H1 (cell line): Measurements from ENCODE around the gene QRICH1. TPM values are rescaled to one million over a fixed set of nuclear protein-coding genes. Genes with fewer than 3 reads are reported as not detected.

ENCODE experiments used
- CBX5 ChIP-seq: fragments of 300-800, 300-1000 bp; sonication (generic); IDR thresholded peaks from 2 replicates; pipeline ENCODE4 v1.7.1; 2016; ENCODE audit warnings: antibody characterized with exemption, low read length, low read depth
- CBX8 ChIP-seq: fragments of 300-800, 300-1000 bp; sonication (generic); IDR thresholded peaks from 2 replicates; pipeline ENCODE4 v1.7.1; 2016; ENCODE audit warnings: low read depth, low read length, borderline replicate concordance
- CEBPB ChIP-seq: IDR thresholded peaks from 2 replicates; pipeline ENCODE4 v1.6.1; 2012; ENCODE audit warnings: low read depth, low read length
- CHD2 ChIP-seq: IDR thresholded peaks from 2 replicates; pipeline ENCODE4 v1.6.1; 2012; ENCODE audit warnings: low read length, improper control_type of control experiment
- CTBP2 ChIP-seq: IDR thresholded peaks from 2 replicates; pipeline ENCODE4 v1.7.0; 2011; ENCODE audit warnings: borderline replicate concordance, mild to moderate bottlenecking, moderate library complexity, mixed read lengths, low read length; ENCODE audit not compliant: insufficient read depth, insufficient read length
- EZH2 ChIP-seq: fragments of 200-600 bp; sonication (generic); IDR thresholded peaks from 2 replicates; pipeline ENCODE4 v1.7.1; 2012; ENCODE audit warnings: low read depth, mild to moderate bottlenecking, moderate library complexity, low read length, inconsistent platforms; ENCODE audit not compliant: severe bottlenecking
- GABPA ChIP-seq: IDR thresholded peaks from 2 replicates; pipeline ENCODE4 v1.6.1; 2011; ENCODE audit warnings: mild to moderate bottlenecking, low read length, moderate library complexity, borderline replicate concordance; ENCODE audit not compliant: insufficient read depth
- GTF2F1 ChIP-seq: IDR thresholded peaks from 2 replicates; pipeline ENCODE4 v1.6.1; 2012; ENCODE audit warnings: low read depth, low read length, improper control_type of control experiment, borderline replicate concordance
- KDM1A ChIP-seq: fragments of 200-600, 300-600 bp; sonication (generic); IDR thresholded peaks from 2 replicates; pipeline ENCODE4 v1.7.1; 2016; ENCODE audit warnings: mild to moderate bottlenecking, low read length, borderline replicate concordance
- KDM4A ChIP-seq: IDR thresholded peaks from one replicate; pipeline ENCODE4 v1.7.1; 2012; ENCODE audit warnings: low read depth, mild to moderate bottlenecking, moderate library complexity, low read length, inconsistent platforms; ENCODE audit not compliant: severe bottlenecking
- MAFK ChIP-seq: IDR thresholded peaks from 2 replicates; pipeline ENCODE4 v1.6.1; 2012; ENCODE audit warnings: low read depth, mild to moderate bottlenecking, improper control_type of control experiment, low read length
- NANOG ChIP-seq: IDR thresholded peaks from 2 replicates; pipeline ENCODE4 v1.6.1; 2011; ENCODE audit warnings: low read length, low read depth, mild to moderate bottlenecking, inconsistent platforms; ENCODE audit not compliant: insufficient read depth, poor library complexity, severe bottlenecking
- NRF1 ChIP-seq: IDR thresholded peaks from 2 replicates; pipeline ENCODE4 v1.6.1; 2011; ENCODE audit warnings: mild to moderate bottlenecking, low read depth, low read length, improper control_type of control experiment
- POLR2A ChIP-seq, 2 experiments: IDR thresholded peaks; 1 replicate in 1 of 2; 2 replicates in 1 of 2; pipeline ENCODE4 v1.6.1; 2011; ENCODE audit warnings: low read depth in 2 of 2, low read length in 2 of 2, mild to moderate bottlenecking in 2 of 2; ENCODE audit errors: control extremely low read depth in 1 of 2
- RNF2 ChIP-seq: fragments of 200-900, 300-1000 bp; sonication (generic); IDR thresholded peaks from 2 replicates; pipeline ENCODE4 v1.7.1; 2016; ENCODE audit warnings: borderline replicate concordance, low read depth, mild to moderate bottlenecking, antibody characterized with exemption, low read length; ENCODE audit not compliant: poor library complexity, severe bottlenecking; ENCODE audit errors: missing control alignments
- SIN3A ChIP-seq, 2 experiments: IDR thresholded peaks in 1 of 2; conservative IDR thresholded peaks in 1 of 2; 2 replicates each; pipeline ENCODE4 v1.6.1; 2011 to 2012; ENCODE audit warnings: low read length in 2 of 2, improper control_type of control experiment in 1 of 2, low read depth in 1 of 2, mild to moderate bottlenecking in 1 of 2
- SIRT6 ChIP-seq: IDR thresholded peaks from one replicate; pipeline ENCODE4 v1.7.1; 2012; ENCODE audit warnings: low read length, inconsistent platforms
- SIX5 ChIP-seq: IDR thresholded peaks from 2 replicates; pipeline ENCODE4 v1.6.1; 2011; ENCODE audit warnings: mild to moderate bottlenecking, low read depth, low read length
- SP1 ChIP-seq: IDR thresholded peaks from 2 replicates; pipeline ENCODE4 v1.6.1; 2011; ENCODE audit warnings: low read depth, low read length
- TBP ChIP-seq: IDR thresholded peaks from 2 replicates; pipeline ENCODE4 v1.6.1; 2011; ENCODE audit warnings: low read depth, low read length, improper control_type of control experiment
- TCF12 ChIP-seq: IDR thresholded peaks from 2 replicates; pipeline ENCODE4 v1.6.1; 2011; ENCODE audit warnings: low read depth, mild to moderate bottlenecking, low read length
- YY1 ChIP-seq: IDR thresholded peaks from 2 replicates; pipeline ENCODE4 v1.6.1; 2011; ENCODE audit warnings: low read depth, mild to moderate bottlenecking, low read length
- ZNF274 ChIP-seq: IDR thresholded peaks from 2 replicates; pipeline ENCODE4 v1.7.0; 2012; ENCODE audit warnings: low read length, borderline replicate concordance; ENCODE audit errors: extremely low read depth
- polyA plus RNA-seq, 7 experiments: library from polyadenylated mRNA; depleted of rRNA in 3 of 7; stranded (reverse) in 5 of 7; unstranded in 2 of 7; fragments of >200 nt in 5 of 7; fragments of 200-250 nt in 2 of 7; gene quantifications; 1 replicate in 5 of 7; 2 replicates in 1 of 7; 4 replicates in 1 of 7; pipeline versions ENCODE4 v1.2.1 to v1.2.3, GENCODE V29; 2011 to 2013; ENCODE audit warnings: missing spikeins in 2 of 7, mixed read lengths in 2 of 7
- total RNA-seq: library from RNA; stranded (reverse); fragmentation: NEBNext Ultra II Directional; extraction: Animal tissue kit (Norgen Biotek cat#: 25700); gene quantifications from 2 replicates; pipeline ENCODE4 v1.2.1, GENCODE V29; 2021
- TF ChIP-seq, protein P1 (sequence below): IDR thresholded peaks from 2 replicates; pipeline ENCODE4 v1.6.1; 2011; ENCODE audit warnings: low read depth, mild to moderate bottlenecking, low read length; ENCODE audit not compliant: insufficient read depth

The QRICH1 gene
- total and polyA plus RNA-seq, 2 of the 8 experiments (the other 6 are each of a cell fraction or from before 2014, with no cell fraction given): 128 to 142 TPM

DNA sequence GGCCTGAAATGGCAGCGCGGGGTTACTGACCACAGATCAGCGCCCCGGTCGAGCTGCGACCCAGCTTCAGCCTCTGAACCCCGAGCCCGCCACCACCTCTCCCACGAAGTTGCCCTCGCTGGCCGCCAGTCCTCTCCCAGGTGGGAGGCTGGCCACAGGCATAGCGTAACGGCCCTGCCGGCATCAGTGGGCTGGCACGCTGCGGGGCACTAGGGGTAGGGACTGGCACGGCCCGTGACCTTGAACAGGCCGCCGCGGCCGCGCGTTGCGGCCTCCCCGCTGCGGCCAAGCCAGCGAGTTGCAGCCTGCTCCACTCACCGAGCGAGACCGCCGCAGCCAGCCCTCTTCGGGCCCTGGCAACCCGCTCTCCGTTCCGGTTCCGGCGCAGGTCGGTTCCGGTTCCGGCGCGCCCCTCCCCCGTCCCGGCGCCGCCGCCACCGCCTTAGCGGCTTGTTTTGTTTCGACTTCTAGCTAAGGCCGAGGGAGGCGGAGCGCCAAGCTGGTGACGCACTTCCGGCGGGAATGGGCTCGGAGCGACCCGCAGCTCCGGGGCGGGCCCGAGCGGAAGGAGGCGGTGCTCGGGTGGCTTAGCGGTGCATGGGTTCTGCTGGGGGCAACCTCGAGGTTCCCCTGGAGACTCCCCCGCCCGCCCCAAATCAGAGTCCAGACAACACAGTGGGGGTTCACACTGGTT, 26.7 kb upstream of the QRICH1 start, which contains the start of gene USP19 (continued):
- TF ChIP-seq ZNF274 (no peak), CHD2 (peak; percentile 56; the same call in 1 of the 2 replicates), POLR2A (IDR thresholded peaks at IDR 0.05; ENCODE audit: control extremely low read depth in 1 of 2, low read depth in 2 of 2, low read length in 2 of 2) (peak in 1 of 2 experiments; percentile 85; a peak in 2 of 3 replicates), SP1 (no peak), SIRT6 (no peak), MAFK (no peak), NRF1 (no peak), CBX8 (no peak), TBP (peak; percentile 65), KDM1A (no peak), EZH2 (no peak), YY1 (no peak), NANOG (no peak), RNF2 (no peak), CEBPB (no peak), CTBP2 (no peak), TCF12 (no peak), GTF2F1 (no peak), GABPA (peak; percentile 92), SIX5 (no peak), KDM4A (peak; percentile 73), SIN3A (conservative IDR thresholded peaks at IDR 0.05 in 1 of 2, IDR thresholded peaks at IDR 0.05 in 1 of 2; ENCODE audit: low read depth in 1 of 2, low read length in 2 of 2) (peak in 1 of 2 experiments; percentile 84; a peak in 2 of 4 replicates), CBX5 (no peak)
- TF ChIP-seq, protein P1, sequence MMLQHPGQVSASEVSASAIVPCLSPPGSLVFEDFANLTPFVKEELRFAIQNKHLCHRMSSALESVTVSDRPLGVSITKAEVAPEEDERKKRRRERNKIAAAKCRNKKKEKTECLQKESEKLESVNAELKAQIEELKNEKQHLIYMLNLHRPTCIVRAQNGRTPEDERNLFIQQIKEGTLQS: no peak
